H1 (cell line): ENCODE results near the gene ABHD14A. TPM values are rescaled to one million over a fixed set of nuclear protein-coding genes. Genes with fewer than 3 reads are reported as not detected.

Experiments
- CTCF ChIA-PET: fragments of 300-600 bp; sonication (Branson Sonifier 250); formaldehyde crosslinking; loops from one replicate; lab custom pipeline; 2021; ENCODE audit not compliant: partially characterized antibody; lab: Charles Lee
- POLR2A ChIA-PET: fragments of 300-600 bp; sonication (Branson Sonifier 250); formaldehyde crosslinking; loops from one replicate; lab custom pipeline; 2021; ENCODE audit warnings: inconsistent platforms; ENCODE audit not compliant: partially characterized antibody; lab: Charles Lee
- DNase-seq, 2 experiments: peaks; one replicate each; pipeline versions ENCODE4 v3.0.0 to v3.0.0-alpha.2; 2010 to 2022; ENCODE audit warnings: low spot score in 2 of 2, low read depth in 1 of 2, mixed read lengths in 1 of 2
- FAIRE-seq: peaks from 2 replicates; lab custom pipeline; 2011; peaks lifted over from hg19 to GRCh38; lab: Jason Lieb, UNC
- H2AFZ ChIP-seq: 2 replicates; pipeline ENCODE4 v1.8.1; 2012; ENCODE audit warnings: low read length, inconsistent platforms
- H2AK5ac ChIP-seq: 2 replicates; pipeline ENCODE4 v1.6.1; 2013; ENCODE audit warnings: low read depth, low read length
- H2BK120ac ChIP-seq: replicated peaks from 2 replicates; pipeline ENCODE3; 2013; ENCODE audit warnings: low read depth, low read length, inconsistent platforms
- H2BK12ac ChIP-seq: 2 replicates; pipeline ENCODE4 v1.6.1; 2013; ENCODE audit warnings: low read depth, low read length
- H2BK15ac ChIP-seq: 2 replicates; pipeline ENCODE4 v1.6.1; 2013; ENCODE audit warnings: low read length
- H2BK20ac ChIP-seq: 2 replicates; pipeline ENCODE4 v1.6.1; 2013; ENCODE audit warnings: low read length
- H2BK5ac ChIP-seq: 2 replicates; pipeline ENCODE4 v1.6.1; 2013; ENCODE audit warnings: low read depth, low read length
- H3K14ac ChIP-seq: 2 replicates; pipeline ENCODE4 v1.6.1; 2013; ENCODE audit warnings: inconsistent platforms; ENCODE audit not compliant: insufficient read length
- H3K18ac ChIP-seq: 2 replicates; pipeline ENCODE4 v1.6.1; 2013; ENCODE audit warnings: low read length; ENCODE audit errors: extremely low read depth
- H3K23ac ChIP-seq: 2 replicates; pipeline ENCODE4 v1.6.1; 2013; ENCODE audit warnings: inconsistent platforms; ENCODE audit not compliant: insufficient read length
- H3K23me2 ChIP-seq: 2 replicates; pipeline ENCODE4 v1.6.1; 2013; ENCODE audit warnings: low read depth, low read length
- H3K27ac ChIP-seq: 2 replicates; pipeline ENCODE4 v1.6.1; 2011; ENCODE audit warnings: low read depth, low read length, inconsistent platforms
- H3K27me3 ChIP-seq, 4 experiments: replicated peaks in 1 of 4; 1 replicate in 1 of 4; 2 replicates in 3 of 4; pipeline versions ENCODE4 v1.6.1 to v1.8.1; 2011 to 2013; ENCODE audit warnings: low read length in 3 of 4, mild to moderate bottlenecking in 3 of 4, inconsistent platforms in 2 of 4, mixed read lengths in 2 of 4, moderate library complexity in 1 of 4; ENCODE audit not compliant: control insufficient read depth in 3 of 4, insufficient read depth in 3 of 4; ENCODE audit errors: extremely low read depth in 1 of 4
- H3K36me3 ChIP-seq, 4 experiments: 2 replicates each; pipeline versions ENCODE4 v1.6.1 to v1.8.1; 2011 to 2013; ENCODE audit warnings: mild to moderate bottlenecking in 4 of 4, low read length in 3 of 4, moderate library complexity in 2 of 4, control low read depth in 1 of 4, inconsistent platforms in 1 of 4; ENCODE audit not compliant: insufficient read depth in 4 of 4, control insufficient read depth in 2 of 4
- H3K4ac ChIP-seq: replicated peaks from 2 replicates; pipeline ENCODE3; 2013; ENCODE audit warnings: low read length, low read depth, mixed read lengths, inconsistent platforms; ENCODE audit not compliant: insufficient read length
- H3K4me1 ChIP-seq, 4 experiments: replicated peaks in 1 of 4; 1 replicate in 1 of 4; 2 replicates in 3 of 4; pipeline versions ENCODE4 v1.6.1 to v1.8.1; 2011 to 2013; ENCODE audit warnings: low read length in 3 of 4, inconsistent platforms in 2 of 4, mixed read lengths in 1 of 4; ENCODE audit not compliant: insufficient read depth in 4 of 4, control insufficient read depth in 3 of 4
- H3K4me2 ChIP-seq, 2 experiments: 2 replicates each; pipeline versions ENCODE4 v1.6.1 to v1.8.1; 2011 to 2013; ENCODE audit warnings: low read depth in 2 of 2, low read length in 2 of 2, control low read depth in 1 of 2, inconsistent platforms in 1 of 2, mild to moderate bottlenecking in 1 of 2; ENCODE audit not compliant: insufficient read depth in 1 of 2
- H3K4me3 ChIP-seq, 4 experiments: fragments of 200-600, 300-600 bp in 1 of 4; sonication (generic), shearing (Covaris generic), sonication (Bioruptor Twin) in 1 of 4; 2 replicates each; pipeline versions ENCODE4 v1.5.1 to v1.8.1; 2011 to 2016; ENCODE audit warnings: low read length in 4 of 4, low read depth in 3 of 4, control low read depth in 2 of 4, inconsistent platforms in 2 of 4, mild to moderate bottlenecking in 2 of 4, mixed read lengths in 1 of 4, moderate library complexity in 1 of 4; ENCODE audit not compliant: insufficient read depth in 2 of 4; ENCODE audit errors: extremely low read depth in 1 of 4
- H3K56ac ChIP-seq: replicated peaks from 2 replicates; pipeline ENCODE3; 2013; ENCODE audit warnings: low read depth, mild to moderate bottlenecking, mixed read lengths, low read length, inconsistent platforms; ENCODE audit not compliant: insufficient read length
- H3K79me1 ChIP-seq: 2 replicates; pipeline ENCODE4 v1.6.1; 2013; ENCODE audit warnings: low read depth, low read length, control low read depth
- H3K79me2 ChIP-seq, 2 experiments: 2 replicates each; pipeline versions ENCODE4 v1.6.1 to v1.8.1; 2012 to 2013; ENCODE audit warnings: low read length in 2 of 2, mild to moderate bottlenecking in 2 of 2, inconsistent platforms in 1 of 2; ENCODE audit not compliant: insufficient read depth in 2 of 2, control insufficient read depth in 1 of 2
- H3K9ac ChIP-seq, 4 experiments: replicated peaks in 1 of 4; 1 replicate in 1 of 4; 2 replicates in 3 of 4; pipeline versions ENCODE4 v1.6.1 to v1.8.1; 2011 to 2013; ENCODE audit warnings: low read depth in 3 of 4, low read length in 3 of 4, control low read depth in 2 of 4, mild to moderate bottlenecking in 2 of 4, moderate library complexity in 2 of 4, inconsistent platforms in 1 of 4; ENCODE audit errors: extremely low read depth in 1 of 4
- H3K9me3 ChIP-seq, 2 experiments: 2 replicates each; pipeline versions ENCODE4 v1.6.1 to v1.8.1; 2012 to 2013; ENCODE audit warnings: mild to moderate bottlenecking in 2 of 2, moderate library complexity in 2 of 2, control low read depth in 1 of 2, inconsistent platforms in 1 of 2, low read depth in 1 of 2, low read length in 1 of 2, mixed read lengths in 1 of 2; ENCODE audit not compliant: insufficient read depth in 2 of 2
- H4K20me1 ChIP-seq, 2 experiments: replicated peaks in 1 of 2; 2 replicates each; pipeline versions ENCODE3 to v1.8.1; 2011 to 2013; ENCODE audit warnings: inconsistent platforms in 2 of 2, low read length in 2 of 2, mild to moderate bottlenecking in 1 of 2; ENCODE audit not compliant: insufficient read depth in 2 of 2, control insufficient read depth in 1 of 2
- H4K5ac ChIP-seq: 2 replicates; pipeline ENCODE4 v1.6.1; 2013; ENCODE audit warnings: low read length, low read depth, mixed read lengths, inconsistent platforms; ENCODE audit not compliant: insufficient read length
- H4K8ac ChIP-seq: 2 replicates; pipeline ENCODE4 v1.8.0; 2013; ENCODE audit warnings: mild to moderate bottlenecking, moderate library complexity, low read length, inconsistent platforms; ENCODE audit not compliant: insufficient read depth; ENCODE audit errors: extremely low read depth
- H4K91ac ChIP-seq: replicated peaks from 2 replicates; pipeline ENCODE3; 2013; ENCODE audit warnings: low read length, mixed read lengths, inconsistent platforms; ENCODE audit not compliant: insufficient read length
- CTCF ChIP-seq, 3 experiments: IDR thresholded peaks; 1 replicate in 2 of 3; 2 replicates in 1 of 3; pipeline versions ENCODE4 v1.5.1 to v1.6.1; 2011; ENCODE audit warnings: low read length in 3 of 3, mild to moderate bottlenecking in 3 of 3, inconsistent platforms in 2 of 3, low read depth in 1 of 3, moderate library complexity in 1 of 3; ENCODE audit not compliant: insufficient read depth in 1 of 3; ENCODE audit errors: control extremely low read depth in 1 of 3
- MAX ChIP-seq: IDR thresholded peaks from 2 replicates; pipeline ENCODE4 v1.6.1; 2012; ENCODE audit warnings: inconsistent platforms
- RFX5 ChIP-seq: IDR thresholded peaks from 2 replicates; pipeline ENCODE4 v1.6.1; 2011; ENCODE audit warnings: low read depth, low read length, improper control_type of control experiment, borderline replicate concordance
- WGBS, 2 experiments: shearing (Covaris generic) in 1 of 2; methylation state at CpG; one replicate each; pipeline versions ENCODE4 v1.1.6 to v1.1.7; 2013 to 2015; ENCODE audit warnings: low lambda C conversion rate in 2 of 2, mixed read lengths in 2 of 2, inconsistent platforms in 1 of 2, low coverage in 1 of 2, missing lambda C conversion rate in 1 of 2; ENCODE audit not compliant: insufficient replicate concordance in 2 of 2, insufficient coverage in 1 of 2, insufficient read length in 1 of 2; ENCODE audit errors: extremely low coverage in 1 of 2, missing lambda C conversion rate in 1 of 2; 5-methylcytosine and 5-hydroxymethylcytosine counted together
- polyA plus RNA-seq, 7 experiments: library from polyadenylated mRNA; depleted of rRNA in 3 of 7; stranded (reverse) in 5 of 7; unstranded in 2 of 7; fragments of >200 nt in 5 of 7; fragments of 200-250 nt in 2 of 7; gene quantifications; 1 replicate in 5 of 7; 2 replicates in 1 of 7; 4 replicates in 1 of 7; pipeline versions ENCODE4 v1.2.1 to v1.2.3, GENCODE V29; 2011 to 2013; ENCODE audit warnings: missing spikeins in 2 of 7, mixed read lengths in 2 of 7
- total RNA-seq: library from RNA; stranded (reverse); fragmentation: NEBNext Ultra II Directional; extraction: Animal tissue kit (Norgen Biotek cat#: 25700); gene quantifications from 2 replicates; pipeline ENCODE4 v1.2.1, GENCODE V29; 2021

The ABHD14A gene
- total and polyA plus RNA-seq, 2 of the 8 experiments (the other 6 are each of a cell fraction or from before 2014, with no cell fraction given): 4.6 to 9.8 TPM

- no peaks in the 10 kb centered on the region for H3K27me3 ChIP-seq
- H4K20me1 ChIP-seq: peaks cover 0 to 6% of the 10 kb centered on the region in 2 experiments
- no peak overlapping the region for H2BK5ac ChIP-seq
- no peak overlapping the region for H3K14ac ChIP-seq
- no peaks in the 10 kb centered on the region for H3K9me3 ChIP-seq
- no peak overlapping the region for H4K91ac ChIP-seq
- no peak overlapping the region for H2AK5ac ChIP-seq
- no peak overlapping the region for H3K4me2 ChIP-seq
- no peak overlapping the region for H3K9ac ChIP-seq
- no peak overlapping the region for H2BK12ac ChIP-seq
- H3K27ac ChIP-seq: no peak overlapping the region
- POLR2A ChIA-PET: interaction anchor here (2.4 kb wide), 1 partner anchor 54 kb away, joined by 7 read pairs; the partner anchor contains the start of gene ACY1
- no peak overlapping the region for H3K4me3 ChIP-seq
- no peak overlapping the region for H2AFZ ChIP-seq
- no peaks in the 10 kb centered on the region for H3K79me1 ChIP-seq
- no peak overlapping the region for H3K4ac ChIP-seq
- no peak overlapping the region for H2BK15ac ChIP-seq
- WGBS, 2 experiments: 86% methylated on average over 7 of the region's 7 CpGs; no CpG with 5 or more reads in 1 of the 2 experiments
- H2BK120ac ChIP-seq: no peak overlapping the region
- CTCF ChIA-PET: interaction anchor here (1.1 kb wide), 1 partner anchor 45 kb away, joined by 3 read pairs; the partner anchor contains the start of gene ABHD14B
- no peaks in the 10 kb centered on the region for H3K4me1 ChIP-seq
- no peak overlapping the region for H4K8ac ChIP-seq
- H3K36me3 ChIP-seq: peaks cover 0 to 9% (median 5%) of the 10 kb centered on the region in 4 experiments; a peak in 4 of 8 replicates
- no peak for TF ChIP-seq MAX
- no peak for TF ChIP-seq RFX5
- TF ChIP-seq CTCF (IDR thresholded peaks at IDR 0.05; ENCODE audit: control extremely low read depth in 1 of 3, insufficient read depth in 1 of 3, low read depth in 1 of 3, low read length in 3 of 3): no peak
- no peak for FAIRE-seq
- no peak overlapping the region for H3K56ac ChIP-seq
- H3K18ac ChIP-seq: no peak overlapping the region
- no peak overlapping the region for H2BK20ac ChIP-seq
- no peak overlapping the region for H4K5ac ChIP-seq
- H3K23ac ChIP-seq: no peak overlapping the region
- no peaks in the 10 kb centered on the region for H3K23me2 ChIP-seq
- no peak for DNase-seq
- no peaks in the 10 kb centered on the region for H3K79me2 ChIP-seq
Observed at GRCh38 chr3:51928438-51928837, 46.4 kb upstream of the ABHD14A start.
